ENCODE results near the gene VPS36. TPM values are rescaled to one million over a fixed set of nuclear protein-coding genes. Genes with fewer than 3 reads are reported as not detected.

Gene VPS36
- total and polyA plus RNA-seq, 9 of the 15 experiments (the other 6 are each of a cell fraction or from before 2014, with no cell fraction given), result 8.4 to 30.6 (median 23.7) TPM

DNA sequence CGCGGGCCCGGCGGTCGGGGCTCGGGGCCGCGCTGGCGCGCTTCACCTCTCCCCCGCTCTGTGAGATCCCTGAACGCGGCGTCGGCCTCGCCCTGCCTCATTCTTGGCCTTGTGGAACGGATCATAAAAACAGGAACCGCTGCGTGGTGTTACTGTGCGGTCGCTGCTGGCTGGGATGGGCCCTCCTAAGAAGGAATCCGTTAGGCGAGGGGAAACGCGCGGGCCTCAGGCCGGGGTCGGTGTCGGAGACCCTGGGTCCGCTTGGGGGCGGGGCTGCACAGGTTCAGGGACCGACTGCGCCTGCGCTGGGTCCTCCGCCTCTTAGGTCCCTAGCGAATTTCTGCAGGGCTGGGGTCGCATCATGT is 5.2 kb upstream of the VPS36 start (continued):
- no peak for TF ChIP-seq JUN (IDR thresholded peaks at IDR 0.05; ENCODE audit: borderline replicate concordance, low read depth, low read length)
- no peak for TF ChIP-seq JUN (CRISPR knock-in tag; IDR thresholded peaks at IDR 0.05; ENCODE audit: borderline replicate concordance)
- no peak for TF ChIP-seq KAT8 (IDR thresholded peaks at IDR 0.05; ENCODE audit: low read depth)
- peak; percentile 91 for TF ChIP-seq POLR2G (IDR thresholded peaks at IDR 0.05; ENCODE audit: low read depth, low read length)
- TF ChIP-seq FOXK1 (CRISPR knock-in tag; IDR thresholded peaks at IDR 0.05; ENCODE audit: borderline replicate concordance), result no peak
- no peak for TF ChIP-seq EWSR1 (IDR thresholded peaks at IDR 0.05; ENCODE audit: borderline replicate concordance, low read depth, partially characterized antibody)
- no peak for TF ChIP-seq FUS (optimal IDR thresholded peaks at IDR 0.05; ENCODE audit: low read depth, low read length)
- TF ChIP-seq ZBED1 (IDR thresholded peaks at IDR 0.05), result no peak
- TF ChIP-seq, protein P1, sequence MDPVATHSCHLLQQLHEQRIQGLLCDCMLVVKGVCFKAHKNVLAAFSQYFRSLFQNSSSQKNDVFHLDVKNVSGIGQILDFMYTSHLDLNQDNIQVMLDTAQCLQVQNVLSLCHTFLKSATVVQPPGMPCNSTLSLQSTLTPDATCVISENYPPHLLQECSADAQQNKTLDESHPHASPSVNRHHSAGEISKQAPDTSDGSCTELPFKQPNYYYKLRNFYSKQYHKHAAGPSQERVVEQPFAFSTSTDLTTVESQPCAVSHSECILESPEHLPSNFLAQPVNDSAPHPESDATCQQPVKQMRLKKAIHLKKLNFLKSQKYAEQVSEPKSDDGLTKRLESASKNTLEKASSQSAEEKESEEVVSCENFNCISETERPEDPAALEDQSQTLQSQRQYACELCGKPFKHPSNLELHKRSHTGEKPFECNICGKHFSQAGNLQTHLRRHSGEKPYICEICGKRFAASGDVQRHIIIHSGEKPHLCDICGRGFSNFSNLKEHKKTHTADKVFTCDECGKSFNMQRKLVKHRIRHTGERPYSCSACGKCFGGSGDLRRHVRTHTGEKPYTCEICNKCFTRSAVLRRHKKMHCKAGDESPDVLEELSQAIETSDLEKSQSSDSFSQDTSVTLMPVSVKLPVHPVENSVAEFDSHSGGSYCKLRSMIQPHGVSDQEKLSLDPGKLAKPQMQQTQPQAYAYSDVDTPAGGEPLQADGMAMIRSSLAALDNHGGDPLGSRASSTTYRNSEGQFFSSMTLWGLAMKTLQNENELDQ (CRISPR knock-in tag; IDR thresholded peaks at IDR 0.05; ENCODE audit: borderline replicate concordance), result no peak
- TF ChIP-seq NR2C1 (IDR thresholded peaks at IDR 0.05), result no peak
- TF ChIP-seq NR2C1 (tag; IDR thresholded peaks at IDR 0.05), result no peak
- TF ChIP-seq MAZ (CRISPR knock-in tag; conservative IDR thresholded peaks at IDR 0.05 in 1 of 2, IDR thresholded peaks at IDR 0.05 in 1 of 2), result no peak
- TF ChIP-seq OTX1 (CRISPR knock-in tag; IDR thresholded peaks at IDR 0.05), result no peak
- no peak for TF ChIP-seq CBX3 (IDR thresholded peaks at IDR 0.05; ENCODE audit: borderline replicate concordance in 1 of 2, low read length in 2 of 2)
- TF ChIP-seq SETDB1 (IDR thresholded peaks at IDR 0.05; ENCODE audit: low read length), result no peak
- no peak for TF ChIP-seq BRF1 (IDR thresholded peaks at IDR 0.05; ENCODE audit: borderline replicate concordance, extremely low read depth, insufficient read length)
- no peak for TF ChIP-seq ZNF165 (CRISPR knock-in tag; IDR thresholded peaks at IDR 0.05; ENCODE audit: borderline replicate concordance)
- TF ChIP-seq, protein P2, sequence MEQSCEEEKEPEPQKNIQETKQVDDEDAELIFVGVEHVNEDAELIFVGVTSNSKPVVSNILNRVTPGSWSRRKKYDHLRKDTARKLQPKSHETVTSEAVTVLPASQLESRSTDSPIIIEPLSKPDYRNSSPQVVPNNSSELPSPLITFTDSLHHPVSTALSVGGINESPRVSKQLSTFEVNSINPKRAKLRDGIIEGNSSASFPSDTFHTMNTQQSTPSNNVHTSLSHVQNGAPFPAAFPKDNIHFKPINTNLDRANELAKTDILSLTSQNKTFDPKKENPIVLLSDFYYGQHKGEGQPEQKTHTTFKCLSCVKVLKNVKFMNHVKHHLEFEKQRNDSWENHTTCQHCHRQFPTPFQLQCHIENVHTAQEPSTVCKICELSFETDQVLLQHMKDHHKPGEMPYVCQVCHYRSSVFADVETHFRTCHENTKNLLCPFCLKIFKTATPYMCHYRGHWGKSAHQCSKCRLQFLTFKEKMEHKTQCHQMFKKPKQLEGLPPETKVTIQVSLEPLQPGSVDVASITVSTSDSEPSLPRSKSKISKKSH (CRISPR knock-in tag; IDR thresholded peaks at IDR 0.05), result no peak
- peak; percentile 94 for TF ChIP-seq RBFOX2 (IDR thresholded peaks at IDR 0.05; ENCODE audit: low read depth, low read length)
- TF ChIP-seq, protein P3, sequence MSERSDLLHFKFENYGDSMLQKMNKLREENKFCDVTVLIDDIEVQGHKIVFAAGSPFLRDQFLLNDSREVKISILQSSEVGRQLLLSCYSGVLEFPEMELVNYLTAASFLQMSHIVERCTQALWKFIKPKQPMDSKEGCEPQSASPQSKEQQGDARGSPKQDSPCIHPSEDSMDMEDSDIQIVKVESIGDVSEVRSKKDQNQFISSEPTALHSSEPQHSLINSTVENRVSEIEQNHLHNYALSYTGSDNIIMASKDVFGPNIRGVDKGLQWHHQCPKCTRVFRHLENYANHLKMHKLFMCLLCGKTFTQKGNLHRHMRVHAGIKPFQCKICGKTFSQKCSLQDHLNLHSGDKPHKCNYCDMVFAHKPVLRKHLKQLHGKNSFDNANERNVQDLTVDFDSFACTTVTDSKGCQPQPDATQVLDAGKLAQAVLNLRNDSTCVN (CRISPR knock-in tag; IDR thresholded peaks at IDR 0.05), result no peak
- TF ChIP-seq ZFP1 (CRISPR knock-in tag; IDR thresholded peaks at IDR 0.05), result no peak
- peak; percentile 91 for TF ChIP-seq ZBTB7A (IDR thresholded peaks at IDR 0.05; ENCODE audit: borderline replicate concordance, control insufficient read depth, low read depth, low read length)
- no peak for TF ChIP-seq CAMTA2 (CRISPR knock-in tag; conservative IDR thresholded peaks at IDR 0.05)
- TF ChIP-seq ZNF274 (IDR thresholded peaks at IDR 0.05; ENCODE audit: borderline replicate concordance, low read depth, low read length), result no peak
- no peak for TF ChIP-seq LEF1 (IDR thresholded peaks at IDR 0.05)
- TF ChIP-seq ETV1 (tag; conservative IDR thresholded peaks at IDR 0.05; ENCODE audit: low read depth), result no peak
- no peak for TF ChIP-seq TCF7L2 (IDR thresholded peaks at IDR 0.05; ENCODE audit: low read depth, low read length)
